ENCODE measurements around the gene FKBP5. TPM values are rescaled to one million over a fixed set of nuclear protein-coding genes. Genes with fewer than 3 reads are reported as not detected.
A peak's percentile ranks its signal among the peaks of the same experiment; 100 is the strongest.

Gene FKBP5
- total RNA-seq, 3 donors from 2014 or later = 167 to 970 (median 266) TPM

DNA sequence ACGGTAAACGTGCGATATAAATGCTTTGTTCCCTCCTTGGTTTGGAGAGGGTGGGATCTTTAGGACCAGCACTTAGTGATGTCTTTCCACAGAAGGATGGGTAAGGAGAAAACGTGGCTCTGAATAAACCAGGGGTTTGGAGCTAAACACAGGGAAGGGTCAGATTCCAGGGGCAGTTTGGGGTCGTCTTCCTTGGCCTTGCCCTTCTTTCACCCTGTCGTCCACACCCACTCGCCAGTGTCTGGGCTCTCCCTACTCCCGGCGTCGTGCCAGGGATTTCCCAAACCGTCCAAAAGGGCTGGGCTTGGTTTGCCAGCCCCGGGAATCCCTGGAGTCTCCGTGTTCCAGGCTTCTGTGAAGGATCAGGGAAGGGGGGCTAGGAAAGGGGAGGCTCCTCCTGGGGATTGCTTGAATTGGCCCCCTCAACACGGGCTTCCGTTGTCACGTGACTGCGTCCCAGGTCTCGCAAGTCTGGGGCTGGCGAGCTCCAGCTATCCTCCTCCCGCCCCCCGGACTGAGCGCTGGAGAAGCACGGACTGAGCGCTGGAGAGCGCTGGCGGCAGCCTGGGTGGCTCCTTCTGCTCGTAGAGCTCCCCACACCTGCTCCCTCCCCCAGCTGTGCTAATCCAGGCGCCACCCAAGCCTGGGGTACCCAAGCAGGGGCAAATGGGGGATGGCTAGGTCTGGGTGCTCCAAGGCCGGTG is 38.7 kb upstream of the FKBP5 start:
- Histone ChIP-seq H3K4me3 (peak overlapping the region; percentile 44 to 77 (median 57)), H3K27me3 (no peaks in the 10 kb centered on the region), H3K4me1 (peaks cover 40 to 52% of the 10 kb centered on the region in 2 donors), H3K9me3 (no peaks in the 10 kb centered on the region), H3K27ac (peak overlapping the region; percentile 99 to 100), H3K36me3 (no peaks in the 10 kb centered on the region)
- TF ChIP-seq POLR2AphosphoS5 (IDR thresholded peaks at IDR 0.05) = peak in 1 of 3 donors; percentile 65
- TF ChIP-seq POLR2A (IDR thresholded peaks at IDR 0.05) = peak; percentile 52
- peak in 2 of 3 donors; percentile 15 to 18 for TF ChIP-seq CTCF (IDR thresholded peaks at IDR 0.05)
- intact Hi-C loops (cut with DNase I; ENCODE audit: low total_unique reads) = no loop called here
- peak; percentile 89 to 93 for DNase-seq (ENCODE audit: low spot score in 2 of 2)

GRCh38 chr6:35725721-35726438 is 37.2 kb upstream of the FKBP5 start:
- peaks cover 40 to 49% of the 10 kb centered on the region in 2 donors for H3K4me1 ChIP-seq
- peak overlapping the region; percentile 99 to 100 for H3K27ac ChIP-seq
- TF ChIP-seq POLR2AphosphoS5 (IDR thresholded peaks at IDR 0.05) = peak; percentile 40 to 74 (median 58)
- TF ChIP-seq CTCF (IDR thresholded peaks at IDR 0.05) = peak in 1 of 3 donors; percentile 12
- TF ChIP-seq POLR2A (IDR thresholded peaks at IDR 0.05) = no peak
- intact Hi-C loops (cut with DNase I; ENCODE audit: low total_unique reads) = no loop called here
- peak overlapping the region in 2 of 3 donors; percentile 57 to 77 for H3K4me3 ChIP-seq
- no peaks in the 10 kb centered on the region for H3K36me3 ChIP-seq
- DNase-seq (ENCODE audit: low spot score in 2 of 2) = peak in 1 of 2 donors; percentile 78
- no peaks in the 10 kb centered on the region for H3K27me3 ChIP-seq
- no peaks in the 10 kb centered on the region for H3K9me3 ChIP-seq

DNA sequence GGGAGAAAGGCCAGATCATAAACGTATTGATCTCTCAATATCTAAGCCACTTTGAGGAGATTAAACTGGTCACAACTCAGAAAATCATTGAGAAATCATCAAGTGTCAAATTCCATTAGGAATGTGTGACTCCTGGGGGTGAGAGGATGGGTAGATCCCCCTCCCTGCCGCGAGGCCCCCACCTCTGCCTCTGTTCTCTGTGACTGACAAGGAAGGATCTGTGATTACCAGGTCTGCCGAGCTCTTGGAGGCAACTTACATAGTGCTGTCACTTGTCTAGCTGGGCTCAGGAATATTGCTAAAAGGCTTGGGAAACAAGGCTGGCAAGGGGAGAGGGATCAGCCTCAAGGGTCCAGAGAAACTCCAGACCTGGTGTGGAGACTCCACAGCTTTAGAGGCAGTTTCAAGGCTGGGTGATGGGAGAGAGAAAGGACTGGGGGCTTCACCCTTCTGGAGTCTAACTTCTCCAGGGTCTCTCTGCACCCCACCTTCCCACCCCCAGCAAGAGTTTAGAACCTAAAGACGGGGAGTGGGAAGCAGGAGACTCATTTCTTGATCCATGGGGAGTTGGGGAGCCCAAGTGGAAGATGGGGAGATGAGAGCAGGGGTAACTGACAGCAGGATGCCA is 36.5 kb upstream of the FKBP5 start:
- no peak for DNase-seq (ENCODE audit: low spot score in 2 of 2)

GRCh38 chr6:35724471-35724870 is 35.8 kb upstream of the FKBP5 start:
- Histone ChIP-seq H3K9me3 (no peaks in the 10 kb centered on the region), H3K27ac (peak overlapping the region; percentile 13 to 45), H3K27me3 (no peaks in the 10 kb centered on the region), H3K4me1 (peaks cover 34 to 35% of the 10 kb centered on the region in 2 donors), H3K4me3 (no peak overlapping the region), H3K36me3 (no peaks in the 10 kb centered on the region)
- TF ChIP-seq POLR2AphosphoS5 (IDR thresholded peaks at IDR 0.05) = no peak
- TF ChIP-seq CTCF (IDR thresholded peaks at IDR 0.05) = no peak
- TF ChIP-seq POLR2A (IDR thresholded peaks at IDR 0.05) = no peak
- intact Hi-C loops (cut with DNase I; ENCODE audit: low total_unique reads) = no loop called here
- no peak for DNase-seq (ENCODE audit: low spot score in 2 of 2)

More for the DNA sequence above, 36.5 kb upstream of the FKBP5 start:
- no peaks in the 10 kb centered on the region for H3K9me3 ChIP-seq
- intact Hi-C loops (cut with DNase I; ENCODE audit: low total_unique reads) = no loop called here
- H3K4me3 ChIP-seq = no peak overlapping the region
- H3K27me3 ChIP-seq = no peaks in the 10 kb centered on the region
- TF ChIP-seq POLR2AphosphoS5 (IDR thresholded peaks at IDR 0.05) = no peak
- TF ChIP-seq POLR2A (IDR thresholded peaks at IDR 0.05) = no peak
- TF ChIP-seq CTCF (IDR thresholded peaks at IDR 0.05) = no peak
- H3K36me3 ChIP-seq = no peaks in the 10 kb centered on the region
- H3K4me1 ChIP-seq = peaks cover 40 to 43% of the 10 kb centered on the region in 2 donors
- peak overlapping the region; percentile 99 to 100 for H3K27ac ChIP-seq
